Gastroesophageal sphincter (tissue), 3 donors: ENCODE measurements around the gene PLEKHG2.

Experiments used
- POLR2A ChIP-seq, 2 donors: fragments of 450-650 bp; IDR thresholded peaks; one replicate each; pipeline ENCODE4 v1.6.1; 2017; ENCODE audit warnings: antibody characterized with exemption in 2 of 2, mild to moderate bottlenecking in 2 of 2, moderate library complexity in 1 of 2
- POLR2AphosphoS5 ChIP-seq: sonication (generic); formaldehyde crosslinking; IDR thresholded peaks from one replicate; pipeline ENCODE4 v1.6.1; 2017; ENCODE audit warnings: antibody characterized with exemption
- TF ChIP-seq, protein P1 (sequence below), 4 experiments: fragments of 200-600 bp in 2 of 4; fragments of 450-650 bp in 2 of 4; sonication (generic) in 1 of 4; IDR thresholded peaks; one replicate each; pipeline ENCODE4 v1.5.1; 2017 to 2019; ENCODE audit warnings: antibody characterized with exemption in 4 of 4, mild to moderate bottlenecking in 2 of 4, moderate library complexity in 2 of 4

DNA sequence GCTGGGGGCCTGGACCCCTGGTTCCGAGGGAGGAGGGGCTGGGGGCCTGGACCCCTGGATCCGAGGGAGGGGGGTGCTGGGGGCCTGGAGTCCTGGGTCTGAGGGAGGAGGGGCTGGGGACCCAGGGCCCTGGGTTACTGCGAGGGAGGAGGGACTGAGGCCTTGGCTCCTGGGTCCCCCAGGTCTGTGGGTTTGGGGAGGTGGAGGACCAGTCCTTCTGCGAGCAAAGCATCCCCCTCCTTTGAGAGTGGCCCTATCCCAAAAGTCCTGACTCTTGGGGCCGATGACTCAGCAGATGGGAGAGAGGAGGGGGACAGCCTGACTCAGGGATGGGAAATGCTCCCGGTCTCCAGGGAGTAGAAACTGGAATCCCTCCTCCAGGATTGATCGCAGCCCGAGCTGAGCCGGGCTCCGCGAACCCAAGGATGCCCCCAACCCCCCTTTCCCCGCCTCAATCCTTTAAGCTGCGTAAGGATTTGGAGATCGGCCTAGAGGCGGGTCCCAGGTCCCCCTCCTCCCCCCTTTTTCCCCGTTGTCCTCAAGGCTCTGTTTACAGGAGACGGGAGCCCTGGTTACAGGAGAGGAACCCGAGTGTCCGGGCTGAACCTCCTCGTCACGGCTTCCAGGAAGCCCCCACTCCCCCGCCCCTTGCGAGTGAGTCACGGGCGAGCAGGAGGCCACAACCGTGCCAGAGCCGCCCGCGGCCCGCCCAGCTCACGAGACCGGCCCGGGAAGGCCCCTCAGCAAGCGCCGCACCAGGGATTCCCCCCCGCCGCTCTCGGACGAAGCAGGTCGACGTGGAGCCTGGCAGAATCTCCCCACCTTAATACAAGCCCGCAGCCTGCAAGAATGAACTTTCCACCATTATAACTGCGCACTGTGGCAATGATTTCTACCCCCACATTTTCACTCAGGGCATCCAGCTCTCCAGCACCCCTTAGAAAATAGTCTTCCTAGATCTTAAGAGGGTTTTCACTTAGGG lies 8.8 kb upstream of the PLEKHG2 start:
- TF ChIP-seq, protein P1, sequence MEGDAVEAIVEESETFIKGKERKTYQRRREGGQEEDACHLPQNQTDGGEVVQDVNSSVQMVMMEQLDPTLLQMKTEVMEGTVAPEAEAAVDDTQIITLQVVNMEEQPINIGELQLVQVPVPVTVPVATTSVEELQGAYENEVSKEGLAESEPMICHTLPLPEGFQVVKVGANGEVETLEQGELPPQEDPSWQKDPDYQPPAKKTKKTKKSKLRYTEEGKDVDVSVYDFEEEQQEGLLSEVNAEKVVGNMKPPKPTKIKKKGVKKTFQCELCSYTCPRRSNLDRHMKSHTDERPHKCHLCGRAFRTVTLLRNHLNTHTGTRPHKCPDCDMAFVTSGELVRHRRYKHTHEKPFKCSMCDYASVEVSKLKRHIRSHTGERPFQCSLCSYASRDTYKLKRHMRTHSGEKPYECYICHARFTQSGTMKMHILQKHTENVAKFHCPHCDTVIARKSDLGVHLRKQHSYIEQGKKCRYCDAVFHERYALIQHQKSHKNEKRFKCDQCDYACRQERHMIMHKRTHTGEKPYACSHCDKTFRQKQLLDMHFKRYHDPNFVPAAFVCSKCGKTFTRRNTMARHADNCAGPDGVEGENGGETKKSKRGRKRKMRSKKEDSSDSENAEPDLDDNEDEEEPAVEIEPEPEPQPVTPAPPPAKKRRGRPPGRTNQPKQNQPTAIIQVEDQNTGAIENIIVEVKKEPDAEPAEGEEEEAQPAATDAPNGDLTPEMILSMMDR (IDR thresholded peaks at IDR 0.05) = no peak
- peak; percentile 57 to 73 for TF ChIP-seq POLR2A (IDR thresholded peaks at IDR 0.05)
- peak; percentile 99 for TF ChIP-seq POLR2AphosphoS5
